HepG2 (cell line): ENCODE measurements around the gene TOB1. TPM values are rescaled to one million over a fixed set of nuclear protein-coding genes. Genes with fewer than 3 reads are reported as not detected.

Source experiments
- CENPX ChIP-seq: sonication (generic); formaldehyde crosslinking; IDR thresholded peaks from 2 replicates; pipeline ENCODE4 v1.9.0; 2021; ENCODE audit warnings: mild to moderate bottlenecking, missing genetic modification reagents, moderate library complexity
- CREM ChIP-seq, 2 experiments: sonication (generic) in 1 of 2; formaldehyde crosslinking in 1 of 2; IDR thresholded peaks; 2 replicates each; pipeline versions ENCODE4 v1.4.0 to v1.6.1; 2016 to 2020; ENCODE audit warnings: antibody characterized with exemption in 1 of 2, mild to moderate bottlenecking in 1 of 2, missing genetic modification reagents in 1 of 2
- KLF9 ChIP-seq: IDR thresholded peaks from 2 replicates; pipeline ENCODE4 v1.6.1; 2016; ENCODE audit warnings: low read depth
- MAFK ChIP-seq, 2 experiments: IDR thresholded peaks in 1 of 2; conservative IDR thresholded peaks in 1 of 2; 2 replicates each; pipeline ENCODE4 v1.6.1; 2011; ENCODE audit warnings: improper control_type of control experiment in 2 of 2, low read length in 2 of 2
- PATZ1 ChIP-seq: sonication (generic); formaldehyde crosslinking; IDR thresholded peaks from 2 replicates; pipeline ENCODE4 v1.4.0; 2020; ENCODE audit warnings: missing genetic modification reagents
- PLRG1 ChIP-seq: fragments of 450-650 bp; conservative IDR thresholded peaks from 2 replicates; pipeline ENCODE4 v1.6.1; 2016
- POLR2A ChIP-seq, 2 experiments: IDR thresholded peaks; 2 replicates each; pipeline ENCODE4 v1.6.1; 2011; ENCODE audit warnings: low read depth in 2 of 2, low read length in 2 of 2, mild to moderate bottlenecking in 1 of 2, moderate library complexity in 1 of 2; ENCODE audit not compliant: insufficient read depth in 1 of 2
- PRMT3 ChIP-seq: sonication (generic); formaldehyde crosslinking; IDR thresholded peaks from 2 replicates; pipeline ENCODE4 v1.8.1; 2022; ENCODE audit warnings: low read depth, mild to moderate bottlenecking, moderate library complexity, missing genetic modification reagents, borderline replicate concordance
- RORA ChIP-seq: sonication (generic); formaldehyde crosslinking; IDR thresholded peaks from 2 replicates; pipeline ENCODE4 v1.5.0; 2020; ENCODE audit warnings: mild to moderate bottlenecking, missing genetic modification reagents, moderate library complexity
- SAFB2 ChIP-seq: sonication (generic); formaldehyde crosslinking; IDR thresholded peaks from 2 replicates; pipeline ENCODE4 v1.5.1; 2020; ENCODE audit warnings: missing genetic modification reagents, low read depth, mild to moderate bottlenecking, borderline replicate concordance
- ZBED4 ChIP-seq: sonication (generic); formaldehyde crosslinking; IDR thresholded peaks from 2 replicates; pipeline ENCODE4 v1.4.0; 2020; ENCODE audit warnings: missing genetic modification reagents, borderline replicate concordance
- ZBTB34 ChIP-seq: sonication (generic); formaldehyde crosslinking; IDR thresholded peaks from 2 replicates; pipeline ENCODE4 v1.8.0; 2022; ENCODE audit warnings: mild to moderate bottlenecking, missing genetic modification reagents
- ZEB1 ChIP-seq: IDR thresholded peaks from 2 replicates; pipeline ENCODE4 v1.6.1; 2012; ENCODE audit warnings: mild to moderate bottlenecking, low read depth, inconsistent platforms; ENCODE audit not compliant: insufficient replicate concordance
- ZNF431 ChIP-seq: sonication (generic); formaldehyde crosslinking; IDR thresholded peaks from 2 replicates; pipeline ENCODE4 v1.9.0; 2022; ENCODE audit warnings: missing genetic modification reagents, low read depth, mild to moderate bottlenecking, borderline replicate concordance
- ZNF510 ChIP-seq: sonication (generic); formaldehyde crosslinking; IDR thresholded peaks from 2 replicates; pipeline ENCODE4 v1.4.0; 2020; ENCODE audit warnings: low read depth, mild to moderate bottlenecking, missing genetic modification reagents
- ZNF513 ChIP-seq: sonication (generic); formaldehyde crosslinking; conservative IDR thresholded peaks from 2 replicates; pipeline ENCODE4 v1.5.0; 2020; ENCODE audit warnings: missing genetic modification reagents
- ZNF557 ChIP-seq: sonication (generic); formaldehyde crosslinking; IDR thresholded peaks from 2 replicates; pipeline ENCODE4 v1.4.0; 2020; ENCODE audit warnings: missing genetic modification reagents
- ZNF772 ChIP-seq: sonication (generic); formaldehyde crosslinking; IDR thresholded peaks from 2 replicates; pipeline ENCODE4 v1.5.0; 2020; ENCODE audit warnings: mild to moderate bottlenecking, missing genetic modification reagents
- polyA plus RNA-seq, 8 experiments: library from polyadenylated mRNA; depleted of rRNA in 3 of 8; stranded (reverse) in 7 of 8; unstranded in 1 of 8; fragments of >200 nt; fragmentation: Illumina TruSeq in 4 of 8; extraction: Trizol in 4 of 8; gene quantifications; 2 replicates each; pipeline versions ENCODE4 v1.2.1 to v1.2.3, GENCODE V29; 2011 to 2016; ENCODE audit warnings: low read depth in 4 of 8, missing spikeins in 1 of 8, mixed read lengths in 1 of 8; ENCODE audit not compliant: insufficient read depth in 1 of 8
- total RNA-seq, 5 experiments: library from RNA; depleted of rRNA; stranded (reverse); fragments of >200 nt; fragmentation: Illumina TruSeq; extraction: Trizol; gene quantifications; 2 replicates each; pipeline ENCODE4 v1.2.3, GENCODE V29; 2016; ENCODE audit warnings: low read depth in 1 of 5

Gene TOB1
- total and polyA plus RNA-seq, 2 of the 13 experiments (the other 11 are each of a cell fraction or from before 2014, with no cell fraction given) = 21.9 to 57.7 TPM

GRCh38 chr17:50890675-50891516, 24.7 kb upstream of the TOB1 start (continued):
- TF ChIP-seq ZBED4 (peak; percentile 47; the same call in 1 of the 2 replicates), ZNF557 (CRISPR knock-in tag) (no peak), PATZ1 (CRISPR knock-in tag) (peak; percentile 67), PRMT3 (CRISPR knock-in tag) (0 out of 2 replicates have a peak, but pooled peaks have one; percentile 73), ZNF510 (CRISPR knock-in tag) (peak; percentile 54; the same call in 1 of the 2 replicates), SAFB2 (CRISPR knock-in tag) (no peak; the same call in 1 of the 2 replicates), ZNF513 (CRISPR knock-in tag) (no peak), RORA (0 out of 2 replicates have a peak, but pooled peaks have one; percentile 82), KLF9 (no peak), ZEB1 (peak; percentile 95), CREM (IDR thresholded peaks at IDR 0.05) (peak; percentile 89), CREM (CRISPR knock-in tag; IDR thresholded peaks at IDR 0.05) (no peak), ZNF431 (0 out of 2 replicates have a peak, but pooled peaks have one; percentile 28), PLRG1 (no peak), CENPX (CRISPR knock-in tag) (no peak), ZBTB34 (peak; percentile 91), POLR2A (IDR thresholded peaks at IDR 0.05; ENCODE audit: insufficient read depth in 1 of 2, low read depth in 2 of 2, low read length in 2 of 2) (peak in 1 of 2 experiments; percentile 32; a peak in 1 of 4 replicates), ZNF772 (no peak), MAFK (conservative IDR thresholded peaks at IDR 0.05 in 1 of 2, IDR thresholded peaks at IDR 0.05 in 1 of 2; ENCODE audit: low read length in 2 of 2) (no peak; a peak in 1 of 4 replicates)
